ENCODE measurements around the gene DYNC2LI1.

DYNC2LI1 gene

DNA sequence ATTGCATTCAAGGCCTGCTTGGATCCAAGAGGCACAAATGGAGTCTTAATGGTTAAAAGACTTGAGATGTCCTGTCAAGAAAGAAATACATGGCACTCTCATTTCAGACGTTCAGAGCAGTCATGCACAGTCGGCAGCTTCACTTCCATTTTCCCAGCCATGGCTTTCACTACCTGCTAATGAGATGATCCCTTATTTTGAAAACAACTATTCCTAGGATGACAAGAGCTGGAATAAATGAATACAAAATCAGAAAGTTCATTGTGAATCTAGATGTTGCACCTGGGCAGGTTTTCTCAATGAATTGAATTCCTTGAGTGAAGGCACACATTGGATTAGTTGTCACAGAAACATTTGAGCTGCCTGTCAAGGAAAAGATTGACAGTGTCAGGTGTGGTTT is 39.1 kb downstream of the DYNC2LI1 start:
- Histone ChIP-seq H2BK120ac (ENCODE audit: low read depth, low read length) (no peak overlapping the region), H2BK12ac (ENCODE audit: low read length) (no peak overlapping the region), H3K27ac (replicated peaks; ENCODE audit: low read length) (no peak overlapping the region), H3K4ac (ENCODE audit: low read length) (no peak overlapping the region), H3K79me1 (ENCODE audit: low read depth, low read length) (no peaks in the 10 kb centered on the region), H3K9ac (ENCODE audit: low read depth, low read length, poor library complexity) (no peak overlapping the region), H3K4me1 (ENCODE audit: control insufficient read depth in 2 of 2, insufficient read depth in 1 of 2, low read depth in 1 of 2, low read length in 2 of 2) (no peaks in the 10 kb centered on the region), H4K8ac (ENCODE audit: low read depth, low read length) (no peak overlapping the region), H3K4me3 (ENCODE audit: low read length in 2 of 2) (no peak overlapping the region), H2BK15ac (ENCODE audit: low read length) (no peak overlapping the region), H3K14ac (ENCODE audit: low read length) (no peak overlapping the region), H3K18ac (ENCODE audit: low read length) (no peak overlapping the region), H2AK5ac (ENCODE audit: low read depth, low read length) (no peak overlapping the region), H3K27me3 (ENCODE audit: control insufficient read depth in 3 of 3, insufficient read depth in 3 of 3, low read depth in 1 of 3, low read length in 3 of 3) (no peaks in the 10 kb centered on the region), H4K91ac (ENCODE audit: low read depth, low read length, poor library complexity) (no peak overlapping the region), H2BK5ac (ENCODE audit: low read length) (no peak overlapping the region), H3K9me3 (replicated peaks in 1 of 2; ENCODE audit: control insufficient read depth in 2 of 2, insufficient read depth in 1 of 2, low read depth in 1 of 2, low read length in 2 of 2) (peaks cover 0 to 4% of the 10 kb centered on the region in 2 donors), H3K4me2 (ENCODE audit: insufficient read depth, low read length, poor library complexity, severe bottlenecking) (no peak overlapping the region), H3K36me3 (replicated peaks in 1 of 2; ENCODE audit: control insufficient read depth in 2 of 2, insufficient read depth in 2 of 2, low read length in 2 of 2) (peaks cover 0 to 12% of the 10 kb centered on the region in 2 donors), H3K23ac (ENCODE audit: low read depth, low read length, poor library complexity) (no peak overlapping the region), H2AFZ (ENCODE audit: low read length) (no peak overlapping the region)
- WGBS, 2 donors (ENCODE audit: extremely low coverage in 2 of 2, insufficient read length in 2 of 2, insufficient replicate concordance in 1 of 2): no CpG with 5 or more reads among the region's 2 CpGs
- no peak for DNase-seq (ENCODE audit: low spot score)

DNA sequence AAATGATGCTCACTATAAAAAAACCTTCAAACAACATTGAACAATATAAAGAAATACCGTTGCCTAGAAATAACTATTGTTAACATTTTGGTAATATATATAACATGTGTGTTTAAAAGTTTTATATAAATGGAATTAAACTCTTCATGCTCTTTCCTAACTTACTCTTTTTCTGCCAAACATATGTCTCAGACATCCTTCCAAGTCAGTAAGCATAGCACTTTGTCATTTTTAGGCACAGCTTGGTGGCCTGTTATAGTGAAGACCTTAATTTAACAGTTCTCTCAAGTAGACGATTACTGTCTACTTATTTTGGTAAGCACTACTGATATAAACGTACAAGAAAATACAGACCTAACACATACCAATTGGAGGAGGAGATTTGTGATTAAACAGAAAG is 40.9 kb downstream of the DYNC2LI1 start:
- Histone ChIP-seq H3K36me3 (replicated peaks in 1 of 2; ENCODE audit: control insufficient read depth in 2 of 2, insufficient read depth in 2 of 2, low read length in 2 of 2) (peaks cover 0 to 12% of the 10 kb centered on the region in 2 donors), H3K4ac (ENCODE audit: low read length) (no peak overlapping the region), H2AK5ac (ENCODE audit: low read depth, low read length) (no peak overlapping the region), H2BK5ac (ENCODE audit: low read length) (no peak overlapping the region), H2BK12ac (ENCODE audit: low read length) (no peak overlapping the region), H2BK15ac (ENCODE audit: low read length) (no peak overlapping the region), H3K9ac (ENCODE audit: low read depth, low read length, poor library complexity) (no peak overlapping the region), H4K8ac (ENCODE audit: low read depth, low read length) (no peak overlapping the region), H3K14ac (ENCODE audit: low read length) (no peak overlapping the region), H3K27me3 (ENCODE audit: control insufficient read depth in 3 of 3, insufficient read depth in 3 of 3, low read depth in 1 of 3, low read length in 3 of 3) (no peaks in the 10 kb centered on the region), H3K4me3 (ENCODE audit: low read length in 2 of 2) (no peak overlapping the region), H3K4me1 (ENCODE audit: control insufficient read depth in 2 of 2, insufficient read depth in 1 of 2, low read depth in 1 of 2, low read length in 2 of 2) (no peaks in the 10 kb centered on the region), H3K23ac (ENCODE audit: low read depth, low read length, poor library complexity) (no peak overlapping the region), H3K9me3 (replicated peaks in 1 of 2; ENCODE audit: control insufficient read depth in 2 of 2, insufficient read depth in 1 of 2, low read depth in 1 of 2, low read length in 2 of 2) (peaks cover 0 to 4% of the 10 kb centered on the region in 2 donors), H3K4me2 (ENCODE audit: insufficient read depth, low read length, poor library complexity, severe bottlenecking) (no peak overlapping the region), H2AFZ (ENCODE audit: low read length) (no peak overlapping the region), H3K27ac (replicated peaks; ENCODE audit: low read length) (no peak overlapping the region), H2BK120ac (ENCODE audit: low read depth, low read length) (no peak overlapping the region), H4K91ac (ENCODE audit: low read depth, low read length, poor library complexity) (no peak overlapping the region), H3K79me1 (ENCODE audit: low read depth, low read length) (no peaks in the 10 kb centered on the region), H3K18ac (ENCODE audit: low read length) (no peak overlapping the region)
- WGBS, 2 donors (ENCODE audit: extremely low coverage in 2 of 2, insufficient read length in 2 of 2, insufficient replicate concordance in 1 of 2): no CpG with 5 or more reads among the region's 3 CpGs
- no peak for DNase-seq (ENCODE audit: low spot score)

DNA sequence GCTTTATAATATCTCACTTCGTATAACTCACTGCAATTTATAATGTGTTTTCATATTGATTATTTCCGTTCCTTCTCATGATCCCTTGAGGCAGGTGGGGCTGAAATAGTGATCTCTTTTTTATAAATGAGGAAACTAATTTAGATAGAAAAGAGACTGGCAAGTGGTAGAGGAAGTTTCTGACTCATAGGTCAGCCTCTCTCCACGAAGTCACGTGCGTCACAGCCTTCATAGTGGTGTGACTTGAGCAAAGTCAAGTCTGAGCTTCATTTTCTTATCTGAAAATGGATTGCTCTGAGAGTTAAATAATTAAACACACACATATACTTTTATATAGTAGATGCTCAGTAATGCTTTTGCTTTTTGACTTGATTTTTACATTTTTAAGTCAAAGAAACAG is 44.9 kb downstream of the DYNC2LI1 start:
- no CpG with 5 or more reads among the region's 5 CpGs for WGBS, 2 donors (ENCODE audit: extremely low coverage in 2 of 2, insufficient read length in 2 of 2, insufficient replicate concordance in 1 of 2)
- no peak overlapping the region for H2BK120ac ChIP-seq (ENCODE audit: low read depth, low read length)
- H3K4me3 ChIP-seq (ENCODE audit: low read length in 2 of 2): no peak overlapping the region
- H3K4me1 ChIP-seq (ENCODE audit: control insufficient read depth in 2 of 2, insufficient read depth in 1 of 2, low read depth in 1 of 2, low read length in 2 of 2): no peaks in the 10 kb centered on the region
- no peak overlapping the region for H3K23ac ChIP-seq (ENCODE audit: low read depth, low read length, poor library complexity)
- no peak overlapping the region for H3K27ac ChIP-seq (replicated peaks; ENCODE audit: low read length)
- H3K14ac ChIP-seq (ENCODE audit: low read length): no peak overlapping the region
- H3K79me1 ChIP-seq (ENCODE audit: low read depth, low read length): no peaks in the 10 kb centered on the region
- no peak overlapping the region for H2AFZ ChIP-seq (ENCODE audit: low read length)
- no peak overlapping the region for H2AK5ac ChIP-seq (ENCODE audit: low read depth, low read length)
- no peak overlapping the region for H4K91ac ChIP-seq (ENCODE audit: low read depth, low read length, poor library complexity)
- peaks cover 0 to 4% of the 10 kb centered on the region in 2 donors for H3K9me3 ChIP-seq (replicated peaks in 1 of 2; ENCODE audit: control insufficient read depth in 2 of 2, insufficient read depth in 1 of 2, low read depth in 1 of 2, low read length in 2 of 2)
- H3K9ac ChIP-seq (ENCODE audit: low read depth, low read length, poor library complexity): no peak overlapping the region
- H3K27me3 ChIP-seq (ENCODE audit: control insufficient read depth in 3 of 3, insufficient read depth in 3 of 3, low read depth in 1 of 3, low read length in 3 of 3): no peaks in the 10 kb centered on the region
- H3K18ac ChIP-seq (ENCODE audit: low read length): no peak overlapping the region
- H2BK12ac ChIP-seq (ENCODE audit: low read length): no peak overlapping the region
- no peak for DNase-seq (ENCODE audit: low spot score)
- H3K4ac ChIP-seq (ENCODE audit: low read length): no peak overlapping the region
- H3K36me3 ChIP-seq (replicated peaks in 1 of 2; ENCODE audit: control insufficient read depth in 2 of 2, insufficient read depth in 2 of 2, low read length in 2 of 2): no peaks in the 10 kb centered on the region
- H2BK5ac ChIP-seq (ENCODE audit: low read length): no peak overlapping the region
- H2BK15ac ChIP-seq (ENCODE audit: low read length): no peak overlapping the region
- no peak overlapping the region for H3K4me2 ChIP-seq (ENCODE audit: insufficient read depth, low read length, poor library complexity, severe bottlenecking)
- no peak overlapping the region for H4K8ac ChIP-seq (ENCODE audit: low read depth, low read length)

DNA sequence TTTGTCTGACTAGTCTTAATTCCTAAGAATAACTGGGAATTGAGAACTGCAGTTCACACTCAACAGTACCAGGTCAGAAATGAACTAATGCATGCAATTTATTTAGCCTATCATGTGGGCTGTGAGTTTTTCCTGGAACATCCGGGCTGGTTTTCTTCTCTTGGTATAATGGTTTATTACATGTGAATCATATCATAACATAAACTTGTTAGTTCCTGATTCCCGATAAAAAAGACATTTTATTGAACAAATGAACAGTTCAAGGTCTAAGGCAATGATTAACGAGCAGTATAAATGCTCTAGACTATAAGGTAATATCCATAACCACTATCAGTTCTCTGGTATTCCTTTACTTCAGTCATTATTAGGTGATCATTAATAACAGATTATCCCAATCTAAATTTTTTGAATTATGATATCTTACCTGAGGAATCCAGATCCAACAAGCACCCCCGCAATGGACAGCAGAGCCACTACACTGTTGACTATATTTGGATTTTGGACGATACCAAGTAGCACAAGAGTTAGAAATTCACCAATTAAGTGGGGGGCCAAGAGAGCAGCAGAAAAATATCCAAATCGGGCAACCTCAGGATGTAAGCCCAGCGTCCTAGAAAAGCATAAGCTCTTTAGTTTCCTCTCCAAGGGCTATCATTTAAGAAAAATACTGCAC is 45.8 kb downstream of the DYNC2LI1 start:
- H3K27ac ChIP-seq (replicated peaks; ENCODE audit: low read length): no peak overlapping the region
- no peak overlapping the region for H2AK5ac ChIP-seq (ENCODE audit: low read depth, low read length)
- H3K4me1 ChIP-seq (ENCODE audit: control insufficient read depth in 2 of 2, insufficient read depth in 1 of 2, low read depth in 1 of 2, low read length in 2 of 2): no peaks in the 10 kb centered on the region
- no CpG with 5 or more reads among the region's 7 CpGs for WGBS, 2 donors (ENCODE audit: extremely low coverage in 2 of 2, insufficient read length in 2 of 2, insufficient replicate concordance in 1 of 2)
- H3K9ac ChIP-seq (ENCODE audit: low read depth, low read length, poor library complexity): no peak overlapping the region
- no peak overlapping the region for H2BK5ac ChIP-seq (ENCODE audit: low read length)
- H2BK120ac ChIP-seq (ENCODE audit: low read depth, low read length): no peak overlapping the region
- H2BK15ac ChIP-seq (ENCODE audit: low read length): no peak overlapping the region
- H3K14ac ChIP-seq (ENCODE audit: low read length): no peak overlapping the region
- H3K18ac ChIP-seq (ENCODE audit: low read length): no peak overlapping the region
- no peaks in the 10 kb centered on the region for H3K36me3 ChIP-seq (replicated peaks in 1 of 2; ENCODE audit: control insufficient read depth in 2 of 2, insufficient read depth in 2 of 2, low read length in 2 of 2)
- no peak for DNase-seq (ENCODE audit: low spot score)
- H4K91ac ChIP-seq (ENCODE audit: low read depth, low read length, poor library complexity): no peak overlapping the region
- no peak overlapping the region for H4K8ac ChIP-seq (ENCODE audit: low read depth, low read length)
- H3K27me3 ChIP-seq (ENCODE audit: control insufficient read depth in 3 of 3, insufficient read depth in 3 of 3, low read depth in 1 of 3, low read length in 3 of 3): no peaks in the 10 kb centered on the region
- H3K4me2 ChIP-seq (ENCODE audit: insufficient read depth, low read length, poor library complexity, severe bottlenecking): no peak overlapping the region
- no peak overlapping the region for H3K4ac ChIP-seq (ENCODE audit: low read length)
- H2BK12ac ChIP-seq (ENCODE audit: low read length): no peak overlapping the region
- no peak overlapping the region for H3K4me3 ChIP-seq (ENCODE audit: low read length in 2 of 2)
- H3K9me3 ChIP-seq (replicated peaks in 1 of 2; ENCODE audit: control insufficient read depth in 2 of 2, insufficient read depth in 1 of 2, low read depth in 1 of 2, low read length in 2 of 2): peaks cover 0 to 4% of the 10 kb centered on the region in 2 donors
- no peaks in the 10 kb centered on the region for H3K79me1 ChIP-seq (ENCODE audit: low read depth, low read length)
- H2AFZ ChIP-seq (ENCODE audit: low read length): no peak overlapping the region
- H3K23ac ChIP-seq (ENCODE audit: low read depth, low read length, poor library complexity): no peak overlapping the region

All from neuronal stem cell (in vitro differentiated cells).